SK-N-SH (cell line): Measurements from ENCODE around the gene CDC45. TPM values are rescaled to one million over a fixed set of nuclear protein-coding genes. Genes with fewer than 3 reads are reported as not detected.

Experiments used
- CTCF ChIA-PET: fragments of 300-600, 350-600 bp; formaldehyde crosslinking; extraction: SDS; loops from one replicate; lab custom pipeline; 2021; lab: Yijun Ruan, JAX
- POLR2A ChIA-PET: fragments of 350-600 bp; sonication (Branson Sonifier 250); formaldehyde crosslinking; extraction: SDS; loops from one replicate; lab custom pipeline; 2020; ENCODE audit warnings: antibody characterized with exemption, inconsistent platforms; lab: Yijun Ruan, JAX
- DNase-seq: peaks from one replicate; pipeline ENCODE4 v3.0.0; 2012
- H2AFZ ChIP-seq: fragments of 200-600 bp; sonication (generic); 2 replicates; pipeline ENCODE4 v1.8.1; 2016; ENCODE audit warnings: antibody characterized with exemption, mild to moderate bottlenecking, low read depth
- H3F3A ChIP-seq: fragments of 200-600 bp; sonication (generic); replicated peaks from 2 replicates; pipeline ENCODE3; 2016; ENCODE audit warnings: antibody characterized with exemption, mild to moderate bottlenecking; ENCODE audit not compliant: insufficient read depth
- H3K27ac ChIP-seq, 2 experiments: fragments of 200-500 bp in 1 of 2; fragments of 200-600 bp in 1 of 2; sonication (Bioruptor generic) in 1 of 2; sonication (generic), shearing (Covaris generic) in 1 of 2; 2 replicates each; pipeline versions ENCODE4 v1.5.1 to v1.6.1; 2014 to 2016; ENCODE audit warnings: low read depth in 2 of 2, inconsistent platforms in 1 of 2, low read length in 1 of 2, mild to moderate bottlenecking in 1 of 2, mixed read lengths in 1 of 2
- H3K27me3 ChIP-seq: fragments of 200-600 bp; sonication (generic), shearing (Covaris generic); 2 replicates; pipeline ENCODE4 v1.6.1; 2016; ENCODE audit warnings: mixed run types; ENCODE audit not compliant: insufficient read depth
- H3K36me3 ChIP-seq, 2 experiments: fragments of 200-500 bp in 1 of 2; fragments of 200-600 bp in 1 of 2; sonication (Bioruptor generic) in 1 of 2; sonication (generic) in 1 of 2; replicated peaks in 1 of 2; 2 replicates each; pipeline versions ENCODE3 to v1.5.1; 2014 to 2016; ENCODE audit warnings: low read length in 1 of 2, mild to moderate bottlenecking in 1 of 2; ENCODE audit not compliant: insufficient read depth in 2 of 2, control insufficient read depth in 1 of 2
- H3K4me1 ChIP-seq, 2 experiments: fragments of 200-500 bp in 1 of 2; fragments of 200-600 bp in 1 of 2; sonication (Bioruptor generic) in 1 of 2; sonication (generic), shearing (Covaris generic) in 1 of 2; 2 replicates each; pipeline versions ENCODE4 v1.5.1 to v1.6.1; 2014 to 2016; ENCODE audit warnings: low read depth in 1 of 2, low read length in 1 of 2, mixed run types in 1 of 2; ENCODE audit not compliant: insufficient read depth in 2 of 2, control insufficient read depth in 1 of 2
- H3K4me2 ChIP-seq: fragments of 200-600 bp; sonication (generic), shearing (Covaris generic); 2 replicates; pipeline ENCODE4 v1.6.1; 2017; ENCODE audit warnings: mixed run types
- H3K4me3 ChIP-seq, 2 experiments: fragments of 200-500 bp in 1 of 2; fragments of 200-600 bp in 1 of 2; sonication (Bioruptor generic) in 1 of 2; sonication (generic), shearing (Covaris generic) in 1 of 2; 2 replicates each; pipeline versions ENCODE4 v1.5.1 to v1.8.1; 2014 to 2016; ENCODE audit warnings: low read depth in 2 of 2, inconsistent platforms in 1 of 2, low read length in 1 of 2, mild to moderate bottlenecking in 1 of 2, mixed read lengths in 1 of 2, moderate library complexity in 1 of 2
- H3K79me2 ChIP-seq: fragments of 200-600 bp; sonication (generic); 2 replicates; pipeline ENCODE4 v1.8.1; 2017; ENCODE audit warnings: mild to moderate bottlenecking; ENCODE audit not compliant: insufficient read depth
- H3K9ac ChIP-seq: fragments of 200-600 bp; sonication (generic); 2 replicates; pipeline ENCODE4 v1.6.1; 2017; ENCODE audit warnings: mixed run types
- H3K9me2 ChIP-seq: fragments of 200-600 bp; sonication (generic); 2 replicates; pipeline ENCODE4 v1.6.1; 2017; ENCODE audit warnings: mixed run types
- H3K9me3 ChIP-seq: fragments of 200-600 bp; sonication (generic); 2 replicates; pipeline ENCODE4 v1.6.1; 2017; ENCODE audit warnings: mixed run types, mild to moderate bottlenecking, moderate library complexity
- H4K20me1 ChIP-seq: fragments of 200-600 bp; sonication (generic); 2 replicates; pipeline ENCODE4 v1.6.1; 2017; ENCODE audit warnings: mild to moderate bottlenecking, mixed run types; ENCODE audit not compliant: insufficient read depth
- CHD2 ChIP-seq: fragments of 150-350 bp; IDR thresholded peaks from 2 replicates; pipeline ENCODE4 v1.6.1; 2018; ENCODE audit warnings: low read length; ENCODE audit not compliant: partially characterized antibody
- CTCF ChIP-seq: fragments of 200-600 bp; sonication (generic); IDR thresholded peaks from 2 replicates; pipeline ENCODE4 v1.6.1; 2017; ENCODE audit warnings: antibody characterized with exemption, mild to moderate bottlenecking, moderate library complexity
- ELF1 ChIP-seq: IDR thresholded peaks from 2 replicates; pipeline ENCODE4 v1.4.0; 2012
- EP300 ChIP-seq, 2 experiments: IDR thresholded peaks; 2 replicates each; pipeline versions ENCODE4 v1.4.0 to v1.6.1; 2012; ENCODE audit warnings: borderline replicate concordance in 1 of 2, low read depth in 1 of 2, low read length in 1 of 2
- EZH2phosphoT487 ChIP-seq: fragments of 200-600 bp; sonication (generic); IDR thresholded peaks from 2 replicates; pipeline ENCODE4 v1.6.1; 2017; ENCODE audit warnings: low read depth, mixed run types, mild to moderate bottlenecking, antibody characterized with exemption, moderate library complexity, borderline replicate concordance
- FOXJ3 ChIP-seq: sonication (generic); formaldehyde crosslinking; IDR thresholded peaks from 2 replicates; pipeline ENCODE4 v1.5.1; 2020; ENCODE audit warnings: mild to moderate bottlenecking, missing genetic modification reagents
- MXI1 ChIP-seq: IDR thresholded peaks from 2 replicates; pipeline ENCODE4 v1.6.1; 2012; ENCODE audit warnings: mild to moderate bottlenecking, low read depth, low read length, improper control_type of control experiment
- NFIC ChIP-seq: IDR thresholded peaks from 2 replicates; pipeline ENCODE4 v1.4.0; 2012; ENCODE audit warnings: borderline replicate concordance
- PBX3 ChIP-seq: IDR thresholded peaks from 2 replicates; pipeline ENCODE4; 2012
- POLR2AphosphoS5 ChIP-seq: IDR thresholded peaks from 2 replicates; pipeline ENCODE4 v1.6.1; 2012; ENCODE audit warnings: low read depth, low read length
- RAD21 ChIP-seq: IDR thresholded peaks from 2 replicates; pipeline ENCODE4 v1.6.1; 2012; ENCODE audit warnings: mild to moderate bottlenecking, low read length
- RCOR1 ChIP-seq: fragments of 150-350 bp; IDR thresholded peaks from 2 replicates; pipeline ENCODE4 v1.6.1; 2017; ENCODE audit warnings: antibody characterized with exemption, low read length
- RFX5 ChIP-seq: IDR thresholded peaks from 2 replicates; pipeline ENCODE4 v1.6.1; 2012; ENCODE audit warnings: mild to moderate bottlenecking, improper control_type of control experiment, low read length
- TAF1 ChIP-seq: IDR thresholded peaks from 2 replicates; pipeline ENCODE4 v1.6.1; 2012; ENCODE audit warnings: low read depth, mild to moderate bottlenecking, low read length, moderate library complexity, borderline replicate concordance
- TEAD4 ChIP-seq: IDR thresholded peaks from 2 replicates; pipeline ENCODE4 v1.4.0; 2012; ENCODE audit warnings: mild to moderate bottlenecking, borderline replicate concordance; ENCODE audit not compliant: insufficient read depth
- YY1 ChIP-seq: IDR thresholded peaks from 2 replicates; pipeline ENCODE4 v1.4.0; 2012; ENCODE audit warnings: low read depth, mild to moderate bottlenecking
- ZBTB33 ChIP-seq: IDR thresholded peaks from 2 replicates; pipeline ENCODE4 v1.4.0; 2012; ENCODE audit warnings: low read depth, borderline replicate concordance
- WGBS: methylation state at CpG from one replicate; pipeline ENCODE4 v1.1.6; 2017; ENCODE audit warnings: low lambda C conversion rate; 5-methylcytosine and 5-hydroxymethylcytosine counted together
- polyA plus RNA-seq, 3 experiments: library from polyadenylated mRNA; depleted of rRNA; stranded (reverse); fragments of >200 nt; gene quantifications; 2 replicates each; pipeline ENCODE4 v1.2.3, GENCODE V29; 2012
- TF ChIP-seq, protein P1 (sequence below): fragments of 150-350 bp; IDR thresholded peaks from 2 replicates; pipeline ENCODE4 v1.6.1; 2017; ENCODE audit warnings: antibody characterized with exemption, low read length, low read depth, borderline replicate concordance
- TF ChIP-seq, protein P2 (sequence below): IDR thresholded peaks from 2 replicates; pipeline ENCODE4 v1.4.0; 2012; ENCODE audit warnings: low read depth, borderline replicate concordance

Gene CDC45
- polyA plus RNA-seq, 1 of the 3 experiments (the other 2 are of a cell fraction), result 23.6 TPM

- DNase-seq, result no peak
- no peak overlapping the region for H3K4me3 ChIP-seq
- H3K79me2 ChIP-seq, result no peaks in the 10 kb centered on the region
- no peaks in the 10 kb centered on the region for H3K9me3 ChIP-seq
- H2AFZ ChIP-seq, result no peak overlapping the region
- H3K27ac ChIP-seq, result no peak overlapping the region
- no peak overlapping the region for H3K9ac ChIP-seq
- no peaks in the 10 kb centered on the region for H3K4me1 ChIP-seq
- H3K36me3 ChIP-seq, result no peaks in the 10 kb centered on the region
- H4K20me1 ChIP-seq, result no peaks in the 10 kb centered on the region
- POLR2A ChIA-PET, result no interaction called here
- CTCF ChIA-PET, result interaction anchor here (0.9 kb wide), 1 partner anchor 9 kb away, joined by 3 read pairs; no protein-coding TSS in a partner anchor
- no peaks in the 10 kb centered on the region for H3K27me3 ChIP-seq
- TF ChIP-seq PBX3, result no peak
- no peak for TF ChIP-seq TEAD4
- no peak for TF ChIP-seq EP300 (IDR thresholded peaks at IDR 0.05; ENCODE audit: borderline replicate concordance in 1 of 2, low read depth in 1 of 2, low read length in 1 of 2)
- TF ChIP-seq RAD21, result no peak
- no peak for TF ChIP-seq RFX5
- no peak for TF ChIP-seq MXI1
- no peak for TF ChIP-seq ELF1
- TF ChIP-seq, protein P1, sequence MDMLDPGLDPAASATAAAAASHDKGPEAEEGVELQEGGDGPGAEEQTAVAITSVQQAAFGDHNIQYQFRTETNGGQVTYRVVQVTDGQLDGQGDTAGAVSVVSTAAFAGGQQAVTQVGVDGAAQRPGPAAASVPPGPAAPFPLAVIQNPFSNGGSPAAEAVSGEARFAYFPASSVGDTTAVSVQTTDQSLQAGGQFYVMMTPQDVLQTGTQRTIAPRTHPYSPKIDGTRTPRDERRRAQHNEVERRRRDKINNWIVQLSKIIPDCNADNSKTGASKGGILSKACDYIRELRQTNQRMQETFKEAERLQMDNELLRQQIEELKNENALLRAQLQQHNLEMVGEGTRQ, result no peak
- no peak for TF ChIP-seq EZH2phosphoT487
- TF ChIP-seq ZBTB33, result no peak
- no peak for TF ChIP-seq TAF1
- TF ChIP-seq NFIC, result no peak
- TF ChIP-seq, protein P2, sequence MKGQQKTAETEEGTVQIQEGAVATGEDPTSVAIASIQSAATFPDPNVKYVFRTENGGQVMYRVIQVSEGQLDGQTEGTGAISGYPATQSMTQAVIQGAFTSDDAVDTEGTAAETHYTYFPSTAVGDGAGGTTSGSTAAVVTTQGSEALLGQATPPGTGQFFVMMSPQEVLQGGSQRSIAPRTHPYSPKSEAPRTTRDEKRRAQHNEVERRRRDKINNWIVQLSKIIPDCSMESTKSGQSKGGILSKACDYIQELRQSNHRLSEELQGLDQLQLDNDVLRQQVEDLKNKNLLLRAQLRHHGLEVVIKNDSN, result no peak
- no peak for TF ChIP-seq CTCF
- no peak for TF ChIP-seq RCOR1
- TF ChIP-seq FOXJ3, result no peak
- no peak for TF ChIP-seq POLR2AphosphoS5
- TF ChIP-seq CHD2, result no peak
- no peak for TF ChIP-seq YY1
- no peak overlapping the region for H3K4me2 ChIP-seq
- no peaks in the 10 kb centered on the region for H3F3A ChIP-seq
- 52% methylated on average over 2 of the region's 2 CpGs for WGBS
- no peaks in the 10 kb centered on the region for H3K9me2 ChIP-seq
Observed at GRCh38 chr22:19569976-19570375, 90.3 kb downstream of the CDC45 start.

Other genes with a start within 250 kb of the CDC45 start
- gene CLTCL1, start 188.2 kb upstream of the CDC45 start, polyA plus RNA-seq (2012; rRNA removed), result 6.7 and 8.6 TPM in 2 replicates
- gene HIRA, start 48.2 kb upstream of the CDC45 start, polyA plus RNA-seq (2012; rRNA removed), result 20.2 and 21.0 TPM in 2 replicates
- 34.9 and 35.7 TPM in 2 replicates for gene MRPL40, start 47.4 kb upstream of the CDC45 start, polyA plus RNA-seq (2012; rRNA removed)
- 17.7 and 22.2 TPM in 2 replicates for gene C22orf39, start 32.2 kb upstream of the CDC45 start, polyA plus RNA-seq (2012; rRNA removed)
- gene UFD1, start 727 bp upstream of the CDC45 start, polyA plus RNA-seq (2012; rRNA removed), result 111 and 122 TPM in 2 replicates
- gene CLDN5, start 44.5 kb downstream of the CDC45 start, polyA plus RNA-seq (2012; rRNA removed), result not detected in 2 replicates
- gene SEPTIN5, start 234.6 kb downstream of the CDC45 start, polyA plus RNA-seq (2012; rRNA removed), result 10.4 and 14.0 TPM in 2 replicates
- 0.49 and 1.5 TPM in 2 replicates for gene GP1BB, start 243.6 kb downstream of the CDC45 start, polyA plus RNA-seq (2012; rRNA removed)